ENCODE results near the gene GRK5.

Gene GRK5

GRCh38 chr10:119499677-119500002 is 292.3 kb downstream of the GRK5 start:
- H3K36me3 ChIP-seq (ENCODE audit: low read length): no peaks in the 10 kb centered on the region
- no peak overlapping the region for H2AFZ ChIP-seq (ENCODE audit: low read depth, low read length, severe bottlenecking)
- no peaks in the 10 kb centered on the region for H3K9me3 ChIP-seq (ENCODE audit: insufficient read depth, low read length)
- H3K9ac ChIP-seq (ENCODE audit: low read length): no peak overlapping the region
- no peaks in the 10 kb centered on the region for H3F3A ChIP-seq (ENCODE audit: insufficient read depth)
- no peaks in the 10 kb centered on the region for H3K27me3 ChIP-seq (ENCODE audit: low read length)
- H3K9me2 ChIP-seq (replicated peaks; ENCODE audit: insufficient read depth, low read length): no peaks in the 10 kb centered on the region
- H4K20me1 ChIP-seq (ENCODE audit: low read depth, low read length): no peaks in the 10 kb centered on the region
- H3K27ac ChIP-seq (ENCODE audit: low read depth, low read length): no peak overlapping the region
- H3K4me2 ChIP-seq (ENCODE audit: low read depth, low read length, poor library complexity, severe bottlenecking): no peak overlapping the region
- TF ChIP-seq CTCF (IDR thresholded peaks at IDR 0.05; ENCODE audit: insufficient read depth, low read length, poor library complexity, severe bottlenecking) (no peak), EZH2phosphoT487 (conservative IDR thresholded peaks at IDR 0.05; ENCODE audit: low read length) (no peak)
- no peak overlapping the region for H3K4me3 ChIP-seq (ENCODE audit: insufficient read depth, low read length, poor library complexity, severe bottlenecking)
- no peaks in the 10 kb centered on the region for H3K79me2 ChIP-seq (ENCODE audit: insufficient read depth, low read length)

- Histone ChIP-seq H3K9ac (ENCODE audit: low read length) (no peak overlapping the region), H3K4me3 (ENCODE audit: insufficient read depth, low read length, poor library complexity, severe bottlenecking) (no peak overlapping the region), H4K20me1 (ENCODE audit: low read depth, low read length) (no peaks in the 10 kb centered on the region), H3F3A (ENCODE audit: insufficient read depth) (no peaks in the 10 kb centered on the region), H3K4me2 (ENCODE audit: low read depth, low read length, poor library complexity, severe bottlenecking) (no peak overlapping the region), H3K27me3 (ENCODE audit: low read length) (no peaks in the 10 kb centered on the region), H3K79me2 (ENCODE audit: insufficient read depth, low read length) (no peaks in the 10 kb centered on the region), H2AFZ (ENCODE audit: low read depth, low read length, severe bottlenecking) (no peak overlapping the region), H3K36me3 (ENCODE audit: low read length) (no peaks in the 10 kb centered on the region), H3K9me3 (ENCODE audit: insufficient read depth, low read length) (no peaks in the 10 kb centered on the region), H3K27ac (ENCODE audit: low read depth, low read length) (no peak overlapping the region), H3K9me2 (replicated peaks; ENCODE audit: insufficient read depth, low read length) (no peaks in the 10 kb centered on the region)
- TF ChIP-seq CTCF (IDR thresholded peaks at IDR 0.05; ENCODE audit: insufficient read depth, low read length, poor library complexity, severe bottlenecking) (no peak), EZH2phosphoT487 (conservative IDR thresholded peaks at IDR 0.05; ENCODE audit: low read length) (no peak)
Observed at GRCh38 chr10:119500123-119500795, 292.9 kb downstream of the GRK5 start.

DNA sequence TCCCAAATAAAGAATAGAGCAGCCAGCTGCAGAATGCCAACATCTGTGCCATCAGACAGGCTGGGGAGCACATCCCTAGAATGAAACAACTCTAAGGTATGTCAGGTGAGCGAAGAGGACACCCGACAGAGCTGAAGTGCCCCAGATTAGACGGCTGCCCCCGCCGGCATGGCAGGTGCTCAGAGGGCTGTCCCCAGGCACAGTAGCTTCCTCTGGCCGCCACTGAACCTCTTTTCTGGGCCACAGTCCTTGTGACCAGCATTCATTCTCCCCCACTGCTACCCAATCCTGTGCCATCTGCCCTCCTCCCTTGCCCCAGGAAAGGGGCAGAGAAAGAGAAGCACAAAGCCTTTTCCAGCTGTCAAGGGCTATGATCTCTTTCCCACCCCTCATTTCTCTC is 293.4 kb downstream of the GRK5 start:
- H3K36me3 ChIP-seq (ENCODE audit: low read length): no peaks in the 10 kb centered on the region
- no peaks in the 10 kb centered on the region for H3K79me2 ChIP-seq (ENCODE audit: insufficient read depth, low read length)
- H2AFZ ChIP-seq (ENCODE audit: low read depth, low read length, severe bottlenecking): no peak overlapping the region
- no peak overlapping the region for H3K27ac ChIP-seq (ENCODE audit: low read depth, low read length)
- H3K27me3 ChIP-seq (ENCODE audit: low read length): no peaks in the 10 kb centered on the region
- no peaks in the 10 kb centered on the region for H4K20me1 ChIP-seq (ENCODE audit: low read depth, low read length)
- no peak overlapping the region for H3K4me3 ChIP-seq (ENCODE audit: insufficient read depth, low read length, poor library complexity, severe bottlenecking)
- no peaks in the 10 kb centered on the region for H3F3A ChIP-seq (ENCODE audit: insufficient read depth)
- TF ChIP-seq EZH2phosphoT487 (conservative IDR thresholded peaks at IDR 0.05; ENCODE audit: low read length): no peak
- TF ChIP-seq CTCF (IDR thresholded peaks at IDR 0.05; ENCODE audit: insufficient read depth, low read length, poor library complexity, severe bottlenecking): no peak
- H3K9me3 ChIP-seq (ENCODE audit: insufficient read depth, low read length): no peaks in the 10 kb centered on the region
- no peaks in the 10 kb centered on the region for H3K9me2 ChIP-seq (replicated peaks; ENCODE audit: insufficient read depth, low read length)
- no peak overlapping the region for H3K9ac ChIP-seq (ENCODE audit: low read length)
- H3K4me2 ChIP-seq (ENCODE audit: low read depth, low read length, poor library complexity, severe bottlenecking): no peak overlapping the region
